Measurements from ENCODE around the gene F2RL2.

- TF ChIP-seq EZH2 (IDR thresholded peaks at IDR 0.05) = no peak
- no peak for TF ChIP-seq CTCF (IDR thresholded peaks at IDR 0.05)
- no peak for TF ChIP-seq EZH2phosphoT487 (IDR thresholded peaks at IDR 0.05)
Measured at GRCh38 chr5:76664079-76664478, 40.9 kb upstream of the F2RL2 start.

All from neural progenitor cell (in vitro differentiated cells).